ENCODE measurements around the gene LIN7C.
A peak's percentile ranks its signal among the peaks of the same experiment; 100 is the strongest.
"Not testable (repeated sequence)": the region's sequence is repeated elsewhere in the genome, so short reads cannot be mapped to it uniquely, and the experiment has no call there.

Gene LIN7C, protein sequence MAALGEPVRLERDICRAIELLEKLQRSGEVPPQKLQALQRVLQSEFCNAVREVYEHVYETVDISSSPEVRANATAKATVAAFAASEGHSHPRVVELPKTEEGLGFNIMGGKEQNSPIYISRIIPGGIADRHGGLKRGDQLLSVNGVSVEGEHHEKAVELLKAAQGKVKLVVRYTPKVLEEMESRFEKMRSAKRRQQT

DNA sequence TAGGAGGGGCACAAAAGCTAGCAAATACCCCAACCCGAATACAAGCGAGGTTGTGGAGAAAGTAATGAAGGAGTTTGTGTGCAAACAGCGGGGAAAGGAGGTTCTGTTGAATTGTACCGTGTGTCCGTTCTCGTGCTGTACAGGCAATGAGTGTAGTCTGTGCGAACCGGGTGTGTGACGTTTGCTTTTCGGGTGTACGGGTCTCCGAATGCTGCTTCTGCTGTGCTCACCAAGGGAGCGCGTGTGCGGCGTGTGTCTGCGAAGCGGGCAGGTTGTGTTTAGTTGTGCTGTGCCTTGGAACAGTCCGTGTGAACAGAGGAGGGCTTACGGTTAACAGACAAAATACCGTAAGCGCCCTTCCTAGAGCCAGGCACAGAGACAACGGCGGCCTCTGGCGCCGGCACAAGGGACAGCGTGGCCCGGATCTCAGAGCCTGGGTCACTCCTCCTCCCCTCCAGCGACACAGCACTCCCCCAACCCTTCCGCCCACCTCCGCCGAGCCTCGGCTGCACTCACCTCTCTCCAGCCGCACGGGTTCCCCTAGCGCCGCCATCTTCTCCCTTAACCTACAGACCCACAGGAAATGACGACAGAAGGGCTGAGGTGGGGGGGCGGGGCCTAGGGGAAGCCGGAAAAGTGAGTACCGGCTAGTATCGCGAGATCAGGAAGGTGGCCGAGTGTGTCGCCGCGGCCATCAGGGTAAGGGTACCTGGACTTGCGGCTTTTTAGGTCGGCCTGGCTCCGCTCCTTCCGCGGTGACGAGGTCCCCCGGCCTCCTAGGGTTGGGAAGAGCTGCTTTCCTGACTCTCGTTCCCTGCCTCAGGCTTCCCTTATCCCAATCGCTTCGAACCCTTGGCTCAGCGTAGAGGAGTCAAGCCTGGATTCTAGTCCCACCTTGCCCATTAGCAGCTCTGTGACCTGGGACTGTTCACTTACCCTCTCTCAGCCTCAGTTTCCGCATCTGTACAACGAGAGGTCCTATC lies at the start of gene LIN7C:
TSS of gene LIN7C (minus strand) at position 570 of the 983 bp plus-strand sequence. CDS start at position 553, 17 bp downstream.
- DNase-seq: peak; percentile 96

DNA sequence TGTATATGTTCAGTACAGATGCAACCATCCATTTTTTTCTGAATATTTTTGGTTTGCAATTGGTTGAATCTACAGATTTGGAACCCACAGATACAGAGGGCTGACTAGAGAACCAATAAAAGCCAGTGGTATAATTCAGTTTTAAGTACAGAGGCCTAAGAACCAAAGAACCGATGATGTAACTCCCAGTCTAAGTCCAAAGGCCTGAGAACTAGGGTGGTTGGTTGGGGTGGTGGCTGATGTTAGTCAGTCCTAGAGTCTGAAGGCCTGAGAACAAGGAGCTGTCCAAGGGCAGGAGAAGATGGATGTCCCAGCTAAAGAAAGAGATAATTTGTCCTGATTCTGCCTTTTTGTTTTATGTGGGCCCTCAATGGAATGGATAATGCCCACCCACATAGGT lies 48.7 kb upstream of the LIN7C start:
- DNase-seq: no peak

DNA sequence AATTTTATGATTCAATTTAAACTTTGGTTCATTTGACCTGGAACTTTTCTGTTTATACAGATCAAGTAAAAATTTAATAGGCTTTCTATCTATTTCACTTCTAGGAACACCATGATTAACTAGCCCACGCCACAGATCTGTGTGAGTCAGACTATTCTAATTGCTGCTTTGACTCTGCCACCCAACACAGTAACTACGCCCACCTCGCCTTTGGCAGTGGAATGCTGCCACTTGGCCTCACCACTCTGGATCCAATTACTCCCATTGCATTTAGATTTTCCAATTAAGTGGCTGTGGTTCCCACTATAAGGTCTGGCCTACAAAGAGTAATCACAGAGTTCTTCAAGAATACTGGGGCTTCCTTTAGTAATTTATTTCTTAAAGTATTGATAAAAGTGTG lies 46.6 kb upstream of the LIN7C start:
- DNase-seq: no peak

DNA sequence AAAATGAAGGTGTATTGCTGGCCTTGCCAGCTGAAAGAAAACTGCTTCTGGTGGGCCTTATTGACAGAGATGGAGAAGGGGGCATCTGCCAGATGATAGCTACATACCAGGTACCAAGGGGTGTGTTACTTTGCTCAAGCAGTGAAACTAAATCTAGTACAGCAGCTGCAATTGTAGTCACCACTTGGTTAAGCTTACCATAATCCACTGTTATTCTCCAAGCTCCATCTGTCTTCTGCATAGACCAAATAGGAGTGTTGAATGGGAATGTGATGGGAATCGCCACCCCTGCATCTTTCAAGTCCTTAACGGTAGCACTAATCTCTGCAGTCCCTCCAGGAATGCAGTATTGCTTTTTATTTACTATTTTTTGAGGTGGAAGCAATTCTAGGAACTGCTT lies 45.8 kb upstream of the LIN7C start:
- no peak for DNase-seq

DNA sequence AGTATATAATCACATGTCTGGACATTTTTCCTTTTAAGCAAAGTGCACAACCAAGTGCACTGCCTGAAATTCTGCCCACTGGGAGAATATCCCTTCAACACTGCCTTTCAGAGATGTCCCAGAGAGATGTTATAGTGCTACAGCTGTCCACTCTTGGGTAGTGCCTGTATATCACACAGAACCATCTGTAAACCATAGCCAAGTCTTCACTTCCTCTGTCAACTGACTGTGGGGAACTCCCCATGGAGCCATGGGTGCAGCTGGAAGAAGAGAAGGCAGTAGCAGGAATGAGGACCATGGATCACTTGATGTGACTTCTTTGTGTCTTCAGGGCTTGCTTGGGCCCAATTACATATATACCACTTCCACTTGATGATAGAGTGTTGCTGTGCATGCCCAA lies 44.6 kb upstream of the LIN7C start:
- DNase-seq: no peak

DNA sequence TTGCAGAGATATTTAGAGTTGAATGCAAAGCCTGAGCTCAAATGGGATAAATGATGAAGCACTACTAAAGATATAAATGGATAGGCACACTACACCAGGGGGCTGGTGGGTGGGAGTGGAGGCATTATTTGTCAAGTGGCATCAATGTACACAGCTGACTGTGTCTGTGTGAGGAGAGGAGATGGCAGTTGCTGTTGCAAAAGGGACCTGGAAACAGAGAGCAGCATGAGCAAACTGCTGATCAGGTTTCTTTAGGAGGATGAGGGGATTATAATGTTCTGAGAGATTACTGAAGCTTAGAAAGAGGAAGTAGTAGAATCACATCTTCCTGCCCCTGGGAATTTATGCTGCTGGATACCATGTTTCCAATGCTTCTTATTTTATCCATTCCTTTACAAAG lies 39.4 kb upstream of the LIN7C start:
- DNase-seq: peak; percentile 1

DNA sequence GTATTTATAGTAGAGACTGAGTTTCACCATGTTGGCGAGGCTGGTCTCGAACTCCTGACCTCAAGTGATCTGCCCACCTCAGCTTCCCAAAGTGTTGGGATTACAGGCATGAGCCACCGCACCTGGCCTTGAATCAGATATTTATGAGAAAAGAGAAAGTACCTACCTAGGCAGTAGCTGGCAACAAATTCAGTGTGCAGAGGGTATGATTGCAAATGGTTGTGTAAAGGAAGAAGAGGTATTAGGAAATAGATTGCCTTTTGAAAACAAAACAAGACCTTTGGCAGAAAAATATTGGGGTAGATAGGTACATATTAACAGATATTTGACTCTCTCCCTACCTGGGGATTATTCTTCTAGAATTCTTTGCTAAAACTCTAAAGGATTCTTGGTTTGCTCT lies 38.5 kb upstream of the LIN7C start:
- no peak for DNase-seq

DNA sequence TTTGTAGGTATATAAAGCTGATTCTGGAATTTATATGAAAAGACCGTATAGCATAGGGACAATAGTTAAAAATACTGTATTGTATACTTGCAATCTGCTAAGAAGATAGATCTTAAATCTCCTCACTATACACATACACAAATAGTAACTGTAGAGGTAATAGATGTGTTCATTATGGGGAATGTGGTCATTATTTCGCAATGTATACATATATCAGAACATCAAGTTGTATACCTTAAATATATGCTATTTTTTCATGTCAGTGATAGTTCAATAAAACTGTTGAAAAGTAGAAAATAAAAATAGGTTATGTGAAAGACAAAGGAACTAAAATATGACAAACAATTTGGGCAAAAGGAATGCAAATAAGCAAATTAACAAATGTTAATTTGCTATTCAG lies 35.2 kb upstream of the LIN7C start:
- no peak for DNase-seq

DNA sequence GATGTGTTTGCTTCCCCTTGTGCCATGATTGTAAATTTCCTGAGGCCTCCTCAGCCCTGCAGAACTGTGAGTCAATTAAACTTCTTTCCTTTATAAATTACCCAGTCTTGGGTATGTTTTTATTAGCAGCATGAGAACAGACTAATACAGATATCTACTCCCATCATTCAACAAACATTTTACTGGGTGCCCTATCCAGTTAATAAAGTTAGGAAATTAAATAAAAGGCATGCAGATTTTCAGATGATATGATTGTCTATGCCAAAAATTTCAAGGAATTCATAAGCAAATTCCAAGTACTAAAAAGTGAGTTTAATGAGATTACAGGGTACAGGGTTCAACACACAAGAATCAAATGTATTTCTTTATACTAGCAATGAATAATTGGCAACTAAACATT lies 33.5 kb upstream of the LIN7C start:
- no peak for DNase-seq

DNA sequence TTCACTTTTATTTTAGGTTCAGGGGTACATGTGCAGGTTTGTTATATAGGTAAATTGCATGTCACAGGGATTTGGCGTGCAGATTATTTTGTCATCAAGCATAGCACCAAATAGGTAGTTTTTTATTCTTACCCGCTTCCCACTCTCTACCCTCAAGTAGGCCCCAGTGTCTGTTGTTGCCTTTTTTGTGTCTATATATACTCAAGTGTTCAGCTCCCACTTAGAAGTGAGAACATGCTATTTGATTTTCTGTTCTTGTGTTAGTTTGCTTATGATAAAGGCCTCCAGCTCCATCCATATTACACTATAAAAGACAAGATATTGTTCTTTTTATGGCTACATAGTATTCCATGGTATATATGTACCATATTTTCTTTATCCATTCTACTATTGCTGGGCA lies 28.5 kb upstream of the LIN7C start:
- DNase-seq: no peak

DNA sequence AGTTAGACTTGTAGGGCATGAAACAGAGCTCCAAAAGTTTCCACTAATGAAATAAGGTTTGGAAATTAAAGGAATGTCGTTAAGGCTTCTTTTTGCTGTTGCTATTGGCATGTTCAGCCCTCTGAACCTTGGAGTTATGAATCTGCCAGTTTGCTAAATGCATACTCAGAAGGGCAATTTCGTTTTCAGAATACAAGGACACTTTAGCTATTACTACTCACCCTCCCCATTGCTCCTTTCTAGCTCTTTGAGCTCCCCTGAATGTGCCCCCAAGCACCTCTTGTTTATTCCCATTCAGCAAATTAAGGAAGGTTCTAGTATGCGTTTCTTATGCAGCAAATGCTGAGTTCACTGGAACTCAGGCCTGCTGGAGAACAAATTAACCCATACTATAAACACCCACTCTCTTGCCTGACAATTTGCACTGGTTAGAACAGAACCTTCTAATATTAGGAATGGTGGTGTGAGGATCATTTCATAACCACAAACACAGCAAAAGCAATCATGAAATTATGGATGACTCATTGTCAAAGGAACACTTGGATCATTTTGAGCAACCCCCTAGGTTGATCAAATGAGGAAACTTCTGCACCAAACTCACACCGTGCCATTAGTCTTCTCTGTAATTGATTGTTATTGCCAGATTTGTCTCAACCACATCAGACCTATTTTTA lies 26.2 kb upstream of the LIN7C start:
- no peak for DNase-seq

DNA sequence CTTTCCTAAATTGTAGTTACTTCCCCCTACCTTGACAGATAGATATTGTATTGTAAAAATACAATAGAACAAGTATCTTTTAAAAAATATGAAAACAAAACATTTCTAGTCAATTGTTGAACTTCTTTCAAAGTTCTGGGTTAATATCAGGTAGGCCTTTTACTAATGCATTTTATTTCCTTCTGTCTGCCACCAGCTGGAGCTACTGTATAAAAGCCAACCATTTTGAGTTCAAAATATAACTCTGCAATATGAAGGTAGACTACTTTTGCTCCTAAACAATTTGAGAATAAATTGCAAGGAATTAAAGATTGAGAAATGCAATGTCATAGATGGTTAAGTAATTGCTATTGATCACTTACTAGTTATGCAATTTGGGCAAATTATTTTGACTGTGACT lies 22.1 kb upstream of the LIN7C start:
- no peak for DNase-seq

DNA sequence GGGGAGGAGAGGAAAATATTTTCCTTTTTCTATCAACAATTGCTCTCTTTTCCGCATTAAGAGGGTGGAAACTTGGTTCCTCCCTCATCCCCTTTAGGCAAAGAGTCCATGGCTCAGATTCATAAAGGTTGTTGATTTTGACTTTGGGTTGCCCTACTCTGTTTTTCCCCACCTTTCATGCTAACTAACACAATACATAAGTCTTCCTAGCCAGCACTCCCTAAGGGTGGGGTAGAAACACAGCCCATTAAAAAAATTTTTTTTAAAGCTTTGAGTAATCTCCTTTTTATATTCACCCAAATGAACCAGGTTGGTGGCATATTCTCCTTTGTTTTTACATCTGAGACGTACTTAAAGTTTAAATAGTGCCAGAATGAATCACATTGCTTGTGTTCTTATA lies 20.0 kb upstream of the LIN7C start:
- DNase-seq: no peak

DNA sequence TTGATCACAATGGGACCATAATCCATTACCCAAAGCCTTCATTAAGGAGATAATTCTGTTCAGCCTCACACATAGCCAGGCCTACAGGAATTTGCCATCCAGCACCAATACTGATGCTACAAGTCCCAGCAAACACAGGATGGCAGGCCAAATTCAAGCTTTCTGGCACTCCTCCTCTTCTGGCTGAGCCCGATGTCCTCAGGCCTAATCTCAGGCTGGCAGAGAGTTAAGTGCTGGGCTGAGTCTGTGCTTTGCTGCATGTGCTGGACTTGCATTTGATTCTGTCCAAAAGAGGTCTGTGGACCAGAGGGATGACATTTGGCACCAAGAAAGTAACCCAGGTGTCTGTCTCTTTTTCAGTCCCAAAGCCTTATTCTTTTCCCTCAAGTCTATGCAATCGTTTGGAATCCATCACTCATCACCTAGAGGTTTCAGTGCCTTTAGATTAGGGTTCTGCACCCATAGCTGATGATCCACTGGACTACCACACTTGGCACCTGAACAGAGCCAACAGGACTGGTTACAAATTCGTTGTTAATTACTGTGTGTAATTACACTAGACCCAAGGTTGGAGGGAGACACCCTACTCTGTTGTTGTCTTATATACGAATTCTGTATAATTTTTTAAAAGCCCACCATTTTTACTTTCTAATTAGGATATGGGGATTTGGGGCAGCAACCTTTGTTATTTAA lies 19.4 kb upstream of the LIN7C start:
- no peak for DNase-seq

DNA sequence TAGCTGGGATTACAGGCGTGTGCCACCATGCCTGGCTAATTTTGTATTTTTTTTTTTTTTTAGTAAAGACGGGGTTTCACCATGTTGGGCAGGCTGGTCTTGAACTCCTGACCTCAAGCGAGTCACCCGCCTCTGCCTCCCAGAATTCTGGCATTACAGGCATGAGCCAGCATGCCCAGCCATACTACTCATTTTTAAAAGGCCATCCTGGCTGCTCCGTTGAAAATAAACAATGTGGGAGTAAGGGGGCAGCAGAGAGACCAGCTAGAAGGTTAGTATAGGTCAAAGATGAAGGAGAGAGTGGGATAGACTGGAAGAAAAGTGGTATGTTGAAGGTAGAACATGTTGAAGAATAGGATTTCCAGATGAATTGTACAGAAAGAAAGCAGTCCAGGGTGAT lies 17.6 kb upstream of the LIN7C start:
- DNase-seq: no peak

DNA sequence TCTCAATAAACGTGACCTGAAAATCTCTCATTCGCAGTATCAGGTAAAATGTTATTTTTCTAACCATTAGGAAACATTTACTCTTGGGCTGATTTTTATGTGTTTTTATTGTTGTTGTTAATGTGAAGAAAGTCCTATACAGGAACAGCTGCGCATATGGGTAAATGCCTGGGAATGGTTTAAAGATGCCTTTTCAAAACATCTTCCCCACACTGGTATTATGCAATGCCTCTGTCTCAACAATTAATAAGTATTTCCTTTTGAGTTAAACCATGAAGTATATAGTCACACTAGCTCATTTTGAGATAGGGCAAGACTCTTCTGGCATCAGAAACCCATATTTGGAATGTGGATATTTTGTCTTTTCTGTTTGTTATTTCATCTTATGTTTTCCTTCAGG lies 13.7 kb upstream of the LIN7C start:
- DNase-seq: no peak

DNA sequence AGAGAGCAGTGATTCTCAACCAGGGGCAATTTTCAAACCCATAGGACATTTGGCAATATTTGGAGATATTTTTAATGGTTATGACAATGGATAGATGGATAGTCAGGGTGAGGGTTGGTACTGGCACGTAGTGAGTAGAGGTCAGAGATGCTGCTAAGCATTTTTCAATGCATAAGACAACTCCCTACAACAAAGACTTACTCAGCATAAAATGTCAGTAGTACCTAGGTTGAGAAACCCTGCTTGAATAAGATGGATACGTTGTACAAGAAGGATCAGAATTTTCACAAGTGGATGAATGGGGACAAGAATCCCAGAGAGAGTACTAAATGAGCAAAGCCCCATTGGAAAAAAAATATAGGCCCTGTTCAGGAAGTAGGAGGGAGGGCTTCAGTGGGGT lies 11.9 kb upstream of the LIN7C start:
- DNase-seq: no peak

DNA sequence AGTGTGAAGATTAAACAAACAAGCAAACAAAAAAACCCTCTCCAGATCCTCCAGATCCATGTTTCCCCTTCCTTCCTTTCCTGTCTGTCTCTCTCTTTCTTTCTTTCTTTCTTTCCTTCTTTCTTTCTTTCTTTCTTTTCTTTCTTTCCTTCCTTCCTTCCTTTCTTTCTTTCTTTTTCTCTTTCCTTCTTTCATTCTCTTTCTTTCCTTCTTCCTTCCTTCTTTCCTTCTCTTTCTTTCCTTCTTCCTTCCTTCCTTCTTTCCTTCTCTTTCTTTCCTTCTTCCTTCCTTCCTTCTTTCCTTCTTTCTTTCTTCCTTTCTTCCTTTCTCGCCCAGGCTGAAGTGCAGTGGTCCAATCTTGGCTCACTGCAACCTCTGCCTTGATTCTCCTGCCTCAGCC lies 10.9 kb upstream of the LIN7C start:
- not testable (repeated sequence) for DNase-seq

DNA sequence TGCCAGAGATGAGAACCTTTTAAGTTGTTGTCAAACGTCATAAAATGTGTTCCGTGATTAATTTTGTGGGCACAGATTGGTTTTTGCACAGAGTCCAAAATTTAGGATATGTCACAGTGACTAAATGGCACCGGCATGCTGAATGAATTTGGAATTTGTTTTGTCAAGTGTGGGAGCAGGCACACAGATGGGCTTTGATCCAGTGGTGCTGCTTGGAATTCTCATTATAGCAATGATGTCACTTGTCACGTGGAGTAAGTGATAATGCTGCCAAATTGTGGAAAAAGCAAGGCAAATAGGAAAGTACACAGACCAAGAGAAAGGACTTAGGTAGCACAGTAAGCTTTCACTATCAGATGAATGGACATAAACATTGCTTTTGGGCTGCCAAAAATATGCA lies 8.0 kb upstream of the LIN7C start:
- DNase-seq: no peak

DNA sequence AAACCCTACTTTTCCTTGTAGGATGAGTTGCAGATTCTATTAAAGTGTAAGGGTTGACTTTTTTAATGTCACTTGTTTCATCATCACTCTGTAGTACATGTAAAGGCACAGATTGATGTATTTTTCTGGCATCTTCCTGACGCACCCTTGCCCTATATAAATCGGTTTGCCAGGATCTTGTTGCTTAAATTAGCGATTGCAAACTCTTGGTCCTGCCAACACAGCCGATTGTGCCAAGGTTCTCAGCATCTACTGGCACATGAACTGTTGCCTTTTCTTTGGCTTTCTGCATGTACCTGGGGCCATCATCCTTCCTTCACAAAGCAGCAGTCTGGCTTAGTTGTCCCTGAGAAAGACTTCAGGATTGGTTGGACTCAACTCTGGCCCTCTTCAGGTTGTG lies 7.5 kb upstream of the LIN7C start:
- no peak for DNase-seq

DNA sequence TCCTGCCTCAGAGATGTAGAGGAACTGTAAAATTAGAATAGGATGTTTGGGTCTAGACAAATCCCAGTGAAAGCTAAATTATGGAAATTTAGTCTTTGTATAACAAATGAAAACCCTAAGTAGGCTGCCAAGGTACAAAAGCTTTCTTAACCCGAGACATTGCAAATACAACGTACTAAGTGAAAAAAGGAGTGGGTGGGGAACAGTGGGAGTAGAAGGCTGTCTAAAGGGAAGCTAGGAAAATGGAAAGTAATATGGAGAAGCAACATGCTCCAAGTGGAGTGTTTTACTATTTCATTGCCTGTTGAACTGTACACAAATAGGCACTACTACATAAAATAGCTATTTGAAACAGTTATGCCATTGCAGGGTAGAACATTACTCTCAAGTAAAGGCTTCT lies 6.8 kb upstream of the LIN7C start:
- no peak for DNase-seq

DNA sequence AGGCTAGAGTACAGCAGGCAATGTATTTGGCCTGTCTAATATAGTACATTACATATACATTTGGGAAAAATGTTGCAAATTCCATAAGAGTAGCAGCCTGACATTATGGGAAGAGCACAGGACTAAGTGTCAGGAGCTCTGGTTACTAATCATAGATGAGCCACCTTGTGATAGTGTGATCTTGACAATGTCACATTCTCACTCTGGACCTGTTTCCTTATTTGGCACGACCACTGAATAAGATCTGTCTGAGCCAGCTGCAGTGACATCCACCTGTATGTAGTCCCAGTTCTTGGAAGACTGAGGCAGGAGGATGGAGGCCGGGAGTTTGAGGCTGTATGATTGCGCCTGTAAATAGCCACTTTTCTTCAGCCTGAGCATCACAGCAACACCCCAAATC lies 5.7 kb upstream of the LIN7C start:
- no peak for DNase-seq

DNA sequence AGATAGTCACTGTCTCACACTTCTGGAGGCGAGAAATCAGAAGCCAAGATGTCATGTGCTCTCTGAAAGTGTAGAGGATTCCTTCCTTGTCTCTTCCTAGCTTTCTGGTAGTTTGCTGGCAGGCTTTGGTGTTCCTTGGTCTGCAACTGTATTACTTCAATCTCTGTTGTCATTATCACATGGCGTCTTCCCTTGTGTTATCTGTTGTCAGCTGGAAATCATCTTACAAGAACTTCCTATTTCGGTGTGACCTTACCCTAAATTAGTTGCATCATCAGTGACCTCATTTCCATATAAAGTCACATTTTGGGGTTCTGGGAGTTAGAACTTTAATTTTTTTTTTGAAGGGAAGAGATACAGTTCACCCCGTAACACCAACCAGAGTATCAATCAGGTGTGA lies 3.3 kb upstream of the LIN7C start:
- no peak for DNase-seq
